ENCODE measurements around the gene COPB1. TPM values are rescaled to one million over a fixed set of nuclear protein-coding genes. Genes with fewer than 3 reads are reported as not detected.

The COPB1 gene
- total and polyA plus RNA-seq, 9 of the 15 experiments (the other 6 are each of a cell fraction or from before 2014, with no cell fraction given), result 64.7 to 188 (median 91.6) TPM

GRCh38 chr11:14460147-14460546 lies 39.5 kb downstream of the COPB1 start:
- ATAC-seq (no peak), FAIRE-seq (no peak), DNase-seq (ENCODE audit: extremely low read depth in 1 of 4, low spot score in 3 of 4) (no peak)
- no peak overlapping the region for H3K9ac ChIP-seq (ENCODE audit: insufficient read depth in 1 of 2, low read depth in 2 of 2, low read length in 2 of 2)
- H3K36me3 ChIP-seq (ENCODE audit: control insufficient read depth, insufficient read depth, low read length), result peaks cover 85% of the 10 kb centered on the region
- no peaks in the 10 kb centered on the region for H3K79me2 ChIP-seq (ENCODE audit: control insufficient read depth, insufficient read depth, low read length)
- ChIA-PET CTCF (ENCODE audit: low intra/inter-chr PET ratio) (no interaction called here), POLR2A (interaction anchor here (1.0 kb wide), 1 partner anchor 10 kb away, joined by 3 read pairs; no protein-coding TSS in a partner anchor)
- H3K27ac ChIP-seq (ENCODE audit: extremely low read depth, low read depth, low read length), result no peak overlapping the region
- no peak overlapping the region for H3K4me3 ChIP-seq
- BruUV-seq (replicated peaks), result no TSS peak
- TF ChIP-seq ZNF140 (CRISPR knock-in tag; IDR thresholded peaks at IDR 0.05), result no peak
- no peaks in the 10 kb centered on the region for H4K20me1 ChIP-seq (replicated peaks; ENCODE audit: control insufficient read depth, insufficient read depth, low read length)
- H3K9me3 ChIP-seq (replicated peaks; ENCODE audit: control insufficient read depth, insufficient read depth, low read depth, low read length), result no peaks in the 10 kb centered on the region
- H2AFZ ChIP-seq (ENCODE audit: low read depth, low read length), result no peak overlapping the region
- no peaks in the 10 kb centered on the region for H3K4me1 ChIP-seq (replicated peaks in 1 of 2; ENCODE audit: control insufficient read depth in 2 of 2, insufficient read depth in 2 of 2, low read length in 2 of 2)
- no peaks in the 10 kb centered on the region for H3K9me1 ChIP-seq (ENCODE audit: control insufficient read depth, insufficient read depth, low read length)
- in situ Hi-C loops (cut with MboI) (no loop called here), intact Hi-C loops (cut with micrococcal nuclease) (no loop called here)
- no peaks in the 10 kb centered on the region for H3K27me3 ChIP-seq (ENCODE audit: control insufficient read depth in 2 of 2, insufficient read depth in 2 of 2, low read length in 2 of 2)
- no peak overlapping the region for H3K4me2 ChIP-seq (ENCODE audit: insufficient read depth, low read length)

GRCh38 chr11:14458377-14458776 lies 41.2 kb downstream of the COPB1 start:
- DNase-seq (ENCODE audit: extremely low read depth in 1 of 4, low spot score in 3 of 4) (no peak), ATAC-seq (no peak), FAIRE-seq (no peak)
- CTCF ChIA-PET (ENCODE audit: low intra/inter-chr PET ratio), result no interaction called here
- Histone ChIP-seq H3K4me3 (no peak overlapping the region), H3K9ac (ENCODE audit: insufficient read depth in 1 of 2, low read depth in 2 of 2, low read length in 2 of 2) (no peak overlapping the region), H3K79me2 (ENCODE audit: control insufficient read depth, insufficient read depth, low read length) (no peaks in the 10 kb centered on the region), H3K4me1 (replicated peaks in 1 of 2; ENCODE audit: control insufficient read depth in 2 of 2, insufficient read depth in 2 of 2, low read length in 2 of 2) (no peaks in the 10 kb centered on the region), H3K4me2 (ENCODE audit: insufficient read depth, low read length) (no peak overlapping the region), H3K9me1 (ENCODE audit: control insufficient read depth, insufficient read depth, low read length) (no peaks in the 10 kb centered on the region), H2AFZ (ENCODE audit: low read depth, low read length) (no peak overlapping the region), H4K20me1 (replicated peaks; ENCODE audit: control insufficient read depth, insufficient read depth, low read length) (no peaks in the 10 kb centered on the region), H3K36me3 (ENCODE audit: control insufficient read depth, insufficient read depth, low read length) (peaks cover 67% of the 10 kb centered on the region), H3K27me3 (ENCODE audit: control insufficient read depth in 2 of 2, insufficient read depth in 2 of 2, low read length in 2 of 2) (no peaks in the 10 kb centered on the region), H3K9me3 (replicated peaks; ENCODE audit: control insufficient read depth, insufficient read depth, low read depth, low read length) (no peaks in the 10 kb centered on the region), H3K27ac (ENCODE audit: extremely low read depth, low read depth, low read length) (no peak overlapping the region)
- TF ChIP-seq ILK (tag; IDR thresholded peaks at IDR 0.05; ENCODE audit: borderline replicate concordance, low read depth), result no peak
- no peak for TF ChIP-seq ZFP30 (CRISPR knock-in tag; IDR thresholded peaks at IDR 0.05; ENCODE audit: borderline replicate concordance)
- no TSS peak for BruUV-seq (replicated peaks)
- intact Hi-C loops (cut with micrococcal nuclease) (no loop called here), in situ Hi-C loops (cut with MboI) (loop anchor here (10.0 kb wide), 1 partner anchor 154 kb away; no protein-coding TSS in a partner anchor)
- WGBS (ENCODE audit: insufficient coverage, low coverage, missing lambda C conversion rate), result 93% methylated on average over 3 of the region's 3 CpGs
- POLR2A ChIA-PET, result interaction anchor here (1.2 kb wide), 1 partner anchor 42 kb away, joined by 5 read pairs; no protein-coding TSS in a partner anchor

Measured in K562 (cell line).